Stromal cell of bone marrow (primary cell): ENCODE data around the gene SCN11A.
"Not testable (repeated sequence)": the region's sequence is repeated elsewhere in the genome, so short reads cannot be mapped to it uniquely, and the experiment has no call there.

Experiments used
- DNase-seq: peaks from one replicate; pipeline ENCODE4 v3.0.0-alpha.2; 2012; ENCODE audit warnings: low read depth

The SCN11A gene

GRCh38 chr3:39065197-39065596 is 13.5 kb upstream of the SCN11A start:
- DNase-seq = peak; percentile 22

DNA sequence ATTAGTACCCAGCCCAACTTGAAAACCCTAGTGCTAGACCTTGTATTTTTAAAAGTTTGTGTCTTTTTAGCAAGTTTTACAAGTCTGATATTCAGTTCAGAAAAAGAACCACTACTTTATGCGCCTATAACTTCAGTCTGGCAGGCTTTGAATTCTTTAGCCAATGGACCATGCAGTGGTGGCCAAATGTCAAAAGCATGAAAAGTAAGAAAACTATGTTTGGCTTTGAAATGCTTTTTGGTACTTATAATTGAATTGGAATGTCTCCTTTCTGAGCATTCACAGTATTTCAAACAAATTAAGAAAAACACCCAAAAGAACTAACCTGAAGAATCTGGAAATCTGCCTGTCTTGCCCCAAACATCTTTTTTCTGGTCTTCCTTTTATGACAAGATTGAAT is 12.9 kb upstream of the SCN11A start:
- peak; percentile 25 for DNase-seq

GRCh38 chr3:39063143-39063542 is 11.4 kb upstream of the SCN11A start:
- DNase-seq = no peak

DNA sequence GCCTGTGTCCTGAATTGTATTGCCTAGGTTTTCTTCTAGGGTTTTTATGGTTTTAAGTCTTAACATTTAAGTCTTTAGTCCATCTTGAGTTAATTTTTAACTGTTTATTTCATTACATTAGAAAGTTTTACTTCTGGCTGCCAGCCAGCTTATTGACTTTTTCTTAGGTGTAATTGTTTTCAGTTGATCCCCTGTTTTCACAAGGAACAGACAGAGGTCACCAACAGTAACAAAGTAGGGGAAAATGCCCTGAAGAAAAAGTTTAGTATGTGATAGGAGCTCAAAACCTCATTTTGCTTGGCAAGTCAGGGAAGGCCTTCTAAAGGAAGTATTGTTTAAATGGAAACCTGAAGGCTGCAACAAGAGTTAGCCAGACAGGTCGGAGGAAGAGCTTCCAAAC is 10.4 kb upstream of the SCN11A start:
- no peak for DNase-seq

DNA sequence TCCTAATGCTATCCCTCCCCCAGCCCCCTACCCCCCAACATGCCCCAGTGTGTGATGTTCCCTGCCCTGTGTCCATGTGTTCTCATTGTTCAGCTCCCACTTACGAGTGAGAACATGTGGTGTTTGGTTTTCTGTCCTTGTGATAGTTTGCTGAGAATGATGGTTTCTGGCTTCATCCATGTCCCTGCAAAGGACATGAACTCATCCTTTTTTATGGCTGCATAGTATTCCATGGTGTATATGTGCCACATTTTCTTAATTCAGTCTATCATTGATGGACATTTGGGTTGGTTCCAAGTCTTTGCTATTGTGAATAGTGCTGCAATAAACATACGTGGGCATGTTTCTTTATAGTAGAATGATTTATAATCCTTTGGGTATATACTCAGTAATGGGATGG is 9.5 kb upstream of the SCN11A start:
- not testable (repeated sequence) for DNase-seq

GRCh38 chr3:39056151-39056550 is 4.4 kb upstream of the SCN11A start:
- DNase-seq = no peak

- DNase-seq = no peak
Measured at GRCh38 chr3:39053696-39054095, 2.0 kb upstream of the SCN11A start.

DNA sequence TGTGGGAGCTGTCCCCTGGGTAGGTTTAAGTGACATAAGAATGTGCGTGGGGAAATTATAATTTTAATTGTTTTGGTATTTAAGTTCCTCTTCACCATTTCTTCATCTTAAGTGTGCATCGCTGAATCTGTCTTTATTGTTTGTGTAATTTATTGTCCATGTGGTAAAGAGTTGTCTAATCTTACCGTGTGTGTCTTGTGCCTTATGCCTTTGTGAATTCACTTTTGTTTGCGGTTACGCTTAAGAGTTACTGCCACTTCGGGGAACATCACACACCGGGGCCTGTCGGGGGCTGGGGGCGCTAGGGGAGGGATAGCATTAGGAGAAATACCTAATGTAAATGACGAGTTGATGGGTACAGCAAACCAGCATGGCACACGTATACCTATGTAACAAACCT is 839 bp upstream of the SCN11A start:
- no peak for DNase-seq

- no peak for DNase-seq
Measured at GRCh38 chr3:39050029-39050428, 1.7 kb downstream of the SCN11A start.

GRCh38 chr3:39038165-39038564 is 13.6 kb downstream of the SCN11A start:
- DNase-seq = no peak

DNA sequence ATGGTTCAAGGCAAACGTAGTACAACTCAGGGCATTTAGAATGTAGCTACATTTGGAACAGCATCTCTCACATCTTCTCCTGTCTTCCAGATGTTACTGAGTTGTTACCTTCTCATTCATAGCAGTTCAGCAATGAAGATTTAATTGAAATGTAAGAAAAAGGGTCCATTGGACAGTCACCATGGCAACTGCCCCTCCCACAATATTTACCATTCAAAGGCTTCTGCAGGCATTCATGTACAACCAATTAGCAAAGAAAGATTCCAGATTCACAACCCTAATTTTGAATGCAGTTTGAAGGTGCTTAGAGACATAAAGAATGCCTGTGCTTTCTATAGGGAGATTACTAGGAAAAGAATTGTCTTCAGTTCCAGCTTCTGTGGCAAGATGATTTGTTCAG is 22.2 kb downstream of the SCN11A start:
- DNase-seq = no peak

- no peak for DNase-seq
Measured at GRCh38 chr3:39028546-39028945, 23.2 kb downstream of the SCN11A start.

GRCh38 chr3:39025222-39025970 is 26.3 kb downstream of the SCN11A start:
- no peak for DNase-seq

- DNase-seq = no peak
Measured at GRCh38 chr3:39024497-39024896, 27.2 kb downstream of the SCN11A start.

GRCh38 chr3:39022286-39022630 is 29.5 kb downstream of the SCN11A start:
- no peak for DNase-seq

DNA sequence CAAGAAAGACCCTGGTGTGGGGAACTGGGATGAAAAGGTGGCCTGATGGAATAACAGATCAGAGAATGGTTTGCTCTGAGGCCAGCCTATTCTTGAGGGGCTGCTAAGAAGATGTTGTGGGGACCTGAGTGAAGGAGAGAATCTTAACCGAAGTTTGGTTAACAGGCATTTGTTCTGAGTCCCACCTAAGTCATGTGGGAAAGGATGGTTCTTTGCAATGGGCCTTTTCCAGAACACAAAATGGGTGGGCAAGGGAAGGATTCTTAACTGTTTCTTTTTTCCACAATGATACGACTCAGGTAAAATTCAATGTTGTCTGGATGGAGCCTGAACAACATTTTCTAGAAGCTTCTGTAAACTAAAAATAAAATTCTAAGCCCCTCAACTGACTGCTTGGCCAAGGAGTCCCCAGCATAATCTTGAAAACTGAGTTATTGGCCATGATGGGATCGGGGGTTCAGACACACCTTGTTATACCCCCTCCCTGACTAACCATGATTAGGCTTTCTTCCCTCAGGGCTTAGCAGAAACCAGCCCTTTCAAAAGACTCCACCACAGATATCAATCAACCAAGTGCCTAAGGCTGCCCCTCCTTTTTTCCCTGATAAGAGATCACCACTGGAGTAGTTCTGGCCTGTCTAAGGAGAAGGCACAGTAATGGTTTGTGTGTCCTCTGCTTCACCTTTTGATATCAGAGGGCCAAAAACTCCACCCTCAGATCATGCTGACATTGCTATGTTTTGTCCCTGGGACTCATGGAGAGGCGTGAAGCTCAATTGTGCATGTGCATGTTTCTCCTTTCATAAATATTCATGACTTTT is 30.1 kb downstream of the SCN11A start:
- no peak for DNase-seq

- no peak for DNase-seq
Measured at GRCh38 chr3:39021029-39021428, 30.7 kb downstream of the SCN11A start.

- no peak for DNase-seq
Measured at GRCh38 chr3:39019299-39019698, 32.4 kb downstream of the SCN11A start.

DNA sequence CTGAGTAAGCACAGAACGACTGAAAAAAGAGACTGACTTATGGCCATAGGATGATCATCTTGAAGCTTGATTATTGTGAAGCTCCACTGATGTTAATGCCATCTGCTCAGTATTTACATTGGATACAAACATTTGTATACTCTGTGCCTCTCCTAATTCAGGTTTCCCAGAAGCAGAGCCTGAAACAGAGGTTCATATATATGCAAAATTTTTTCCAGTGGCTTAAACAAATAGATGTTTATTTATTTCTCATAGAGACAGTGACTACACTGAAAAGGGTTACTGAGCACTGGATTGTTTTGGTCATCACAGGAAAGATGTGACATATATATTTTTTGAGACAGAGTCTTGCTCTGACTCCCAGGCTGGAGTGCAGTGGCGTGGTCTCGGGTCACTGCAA is 36.3 kb downstream of the SCN11A start:
- DNase-seq = no peak

- DNase-seq = no peak
Measured at GRCh38 chr3:39013921-39014509, 37.7 kb downstream of the SCN11A start.

DNA sequence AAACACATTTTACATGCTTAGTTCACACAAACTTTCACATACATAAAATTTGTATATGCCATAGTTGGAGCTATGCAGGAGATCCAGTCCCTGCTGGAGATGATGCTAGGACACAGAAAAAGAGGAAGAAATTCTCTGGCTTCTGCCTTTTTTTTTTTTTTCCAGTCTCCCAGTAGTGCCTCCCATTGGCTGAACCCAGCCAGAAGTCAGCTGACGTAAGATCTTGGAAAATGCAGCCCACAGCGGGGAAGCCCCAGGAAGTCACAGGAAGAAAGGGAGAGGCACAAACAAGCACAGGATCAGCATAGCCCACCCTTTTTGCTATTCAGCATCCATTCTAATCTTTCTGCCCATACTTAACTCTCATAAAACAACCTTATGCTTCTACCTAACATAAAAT is 38.5 kb downstream of the SCN11A start:
- DNase-seq = no peak

DNA sequence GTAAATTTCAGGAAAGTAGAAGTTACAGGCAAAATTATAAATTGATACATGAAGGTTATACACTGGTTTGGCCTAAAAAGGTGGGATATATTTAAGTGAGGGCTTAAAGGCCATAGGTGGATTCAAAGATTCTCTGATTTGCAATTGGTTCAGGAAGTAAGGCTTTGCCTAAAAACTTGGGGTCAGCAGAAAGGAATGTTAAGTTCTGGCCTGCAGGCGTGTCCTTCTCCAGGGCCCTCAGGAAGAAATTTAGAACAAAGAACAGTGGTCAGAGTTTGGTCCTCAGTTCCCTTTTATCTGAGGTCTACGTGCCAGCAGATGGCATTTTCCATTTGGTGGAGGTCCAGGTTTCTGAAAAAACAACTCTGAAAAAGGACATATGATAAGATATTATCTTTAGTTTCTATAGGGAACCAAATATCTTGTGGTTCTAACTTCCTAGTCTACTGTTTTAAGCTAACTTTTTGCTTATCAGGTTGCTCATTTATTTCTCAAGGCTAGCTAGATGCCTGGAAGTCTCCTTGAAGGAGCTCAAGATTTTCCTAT is 40.5 kb downstream of the SCN11A start:
- no peak for DNase-seq

GRCh38 chr3:39005295-39005694 is 46.4 kb downstream of the SCN11A start:
- DNase-seq = no peak
